Suprapubic skin (tissue), 4 donors: Measurements from ENCODE around the gene RTKN. TPM values are rescaled to one million over a fixed set of nuclear protein-coding genes. Genes with fewer than 3 reads are reported as not detected.

Experiments used
- DNase-seq, 2 donors: peaks; one replicate each; pipeline ENCODE4 v3.0.0-alpha.2; 2019; ENCODE audit warnings: low spot score in 2 of 2
- H3K27ac ChIP-seq: fragments of 200-600 bp; sonication (generic); one replicate; pipeline ENCODE4 v1.5.1; 2019
- H3K27me3 ChIP-seq: fragments of 200-600 bp; sonication (generic); one replicate; pipeline ENCODE4 v1.5.1; 2019
- H3K36me3 ChIP-seq: fragments of 200-600 bp; sonication (generic); one replicate; pipeline ENCODE4 v1.5.1; 2019
- H3K4me1 ChIP-seq: fragments of 200-600 bp; sonication (generic); one replicate; pipeline ENCODE4 v1.5.1; 2019
- H3K4me3 ChIP-seq: fragments of 200-600 bp; sonication (generic); one replicate; pipeline ENCODE4 v1.5.1; 2019; ENCODE audit warnings: mild to moderate bottlenecking
- H3K9me3 ChIP-seq: fragments of 200-600 bp; sonication (generic); one replicate; pipeline ENCODE4 v1.5.1; 2019
- EP300 ChIP-seq: sonication (generic); formaldehyde crosslinking; IDR thresholded peaks from one replicate; pipeline ENCODE4 v1.6.1; 2017; ENCODE audit warnings: antibody characterized with exemption
- POLR2A ChIP-seq, 2 donors: fragments of 450-650 bp; IDR thresholded peaks; one replicate each; pipeline ENCODE4 v1.6.1; 2017; ENCODE audit warnings: antibody characterized with exemption in 2 of 2, mild to moderate bottlenecking in 2 of 2, moderate library complexity in 2 of 2
- POLR2AphosphoS5 ChIP-seq, 3 donors: sonication (generic); formaldehyde crosslinking; IDR thresholded peaks; one replicate each; pipeline ENCODE4 v1.6.1; 2017; ENCODE audit warnings: antibody characterized with exemption in 3 of 3
- WGBS: methylation state at CpG from one replicate; pipeline ENCODE4 v1.1.5; 2018; 5-methylcytosine and 5-hydroxymethylcytosine counted together
- total RNA-seq, 4 donors: library from RNA; depleted of rRNA; stranded (reverse); fragments of >200 nt; gene quantifications; one replicate each; pipeline ENCODE4 v1.1.0, GENCODE V29; 2016
- TF ChIP-seq, protein P1 (sequence below), 2 donors: fragments of 200-600 bp in 1 of 2; fragments of 450-650 bp in 1 of 2; sonication (generic) in 1 of 2; IDR thresholded peaks; one replicate each; pipeline ENCODE4 v1.5.1; 2016 to 2019; ENCODE audit warnings: antibody characterized with exemption in 2 of 2, mild to moderate bottlenecking in 1 of 2, moderate library complexity in 1 of 2

RTKN gene
- total RNA-seq, 4 donors from 2014 or later, result 48.2 to 63.1 (median 56.7) TPM

DNA sequence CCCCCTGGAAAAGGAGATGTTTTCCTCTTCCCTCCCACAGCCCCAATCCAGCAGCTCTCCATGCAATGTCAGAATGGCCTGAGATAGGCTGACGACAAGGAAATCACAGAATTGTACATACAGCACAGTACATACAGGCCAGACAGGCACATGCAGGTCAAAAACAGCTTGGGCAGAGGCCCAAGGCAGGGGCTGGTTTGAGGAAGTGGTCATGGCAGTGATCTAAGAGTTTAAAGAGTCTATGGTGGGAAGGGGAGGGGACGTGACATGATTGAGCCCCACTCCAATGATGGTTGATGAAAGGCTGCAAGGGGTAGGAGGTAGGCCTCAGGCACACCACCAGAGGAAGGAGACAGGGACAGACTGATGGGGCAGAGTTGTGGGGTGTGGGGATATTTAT is 65.9 kb downstream of the RTKN start:
- no peak overlapping the region for H3K4me3 ChIP-seq
- H3K27ac ChIP-seq, result no peak overlapping the region
- TF ChIP-seq EP300 (no peak), POLR2A (IDR thresholded peaks at IDR 0.05) (no peak), POLR2AphosphoS5 (IDR thresholded peaks at IDR 0.05) (no peak)
- TF ChIP-seq, protein P1, sequence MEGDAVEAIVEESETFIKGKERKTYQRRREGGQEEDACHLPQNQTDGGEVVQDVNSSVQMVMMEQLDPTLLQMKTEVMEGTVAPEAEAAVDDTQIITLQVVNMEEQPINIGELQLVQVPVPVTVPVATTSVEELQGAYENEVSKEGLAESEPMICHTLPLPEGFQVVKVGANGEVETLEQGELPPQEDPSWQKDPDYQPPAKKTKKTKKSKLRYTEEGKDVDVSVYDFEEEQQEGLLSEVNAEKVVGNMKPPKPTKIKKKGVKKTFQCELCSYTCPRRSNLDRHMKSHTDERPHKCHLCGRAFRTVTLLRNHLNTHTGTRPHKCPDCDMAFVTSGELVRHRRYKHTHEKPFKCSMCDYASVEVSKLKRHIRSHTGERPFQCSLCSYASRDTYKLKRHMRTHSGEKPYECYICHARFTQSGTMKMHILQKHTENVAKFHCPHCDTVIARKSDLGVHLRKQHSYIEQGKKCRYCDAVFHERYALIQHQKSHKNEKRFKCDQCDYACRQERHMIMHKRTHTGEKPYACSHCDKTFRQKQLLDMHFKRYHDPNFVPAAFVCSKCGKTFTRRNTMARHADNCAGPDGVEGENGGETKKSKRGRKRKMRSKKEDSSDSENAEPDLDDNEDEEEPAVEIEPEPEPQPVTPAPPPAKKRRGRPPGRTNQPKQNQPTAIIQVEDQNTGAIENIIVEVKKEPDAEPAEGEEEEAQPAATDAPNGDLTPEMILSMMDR (IDR thresholded peaks at IDR 0.05), result no peak
- peaks cover 22% of the 10 kb centered on the region for H3K36me3 ChIP-seq
- H3K27me3 ChIP-seq, result no peaks in the 10 kb centered on the region
- no peaks in the 10 kb centered on the region for H3K9me3 ChIP-seq
- peaks cover 35% of the 10 kb centered on the region for H3K4me1 ChIP-seq
- WGBS, result 93% methylated on average over 2 of the region's 2 CpGs
- DNase-seq, result no peak

Other genes starting within 250 kb of the RTKN start
- 10 to 100 TPM; 15.5 to 28.1 (median 17.5) TPM for gene MTHFD2, start 243.3 kb downstream of the RTKN start, total RNA-seq
- gene SLC4A5, start 98.5 kb downstream of the RTKN start, total RNA-seq, result 10 to 100 TPM in 1 of 4 donors, 1 to 10 TPM in 3; 3.2 to 30.4 (median 4.2) TPM
- 100 to 1,000 TPM in 3 of 4 donors, 10 to 100 TPM in 1; 83.4 to 122 (median 105) TPM for gene DCTN1, start 61.6 kb downstream of the RTKN start, total RNA-seq
- 1 to 10 TPM in 3 of 4 donors, under 1 TPM in 1; 0.87 to 2.1 (median 1.4) TPM for gene C2orf81, start 20.3 kb downstream of the RTKN start, total RNA-seq
- 10 to 100 TPM in 2 of 4 donors, 1 to 10 TPM in 2; 5.0 to 12.0 (median 8.5) TPM for gene WDR54, start 20.2 kb downstream of the RTKN start, total RNA-seq
- 10 to 100 TPM; 15.9 to 75.9 (median 36.0) TPM for gene INO80B, start 13.2 kb upstream of the RTKN start, total RNA-seq
- 100 to 1,000 TPM in 1 of 4 donors, 10 to 100 TPM in 3; 40.7 to 121 (median 47.0) TPM for gene WBP1, start 16.5 kb upstream of the RTKN start, total RNA-seq
- gene MOGS, start 23.4 kb upstream of the RTKN start, total RNA-seq, result 10 to 100 TPM; 44.1 to 81.3 (median 50.1) TPM
- 10 to 100 TPM; 13.1 to 36.0 (median 26.7) TPM for gene MRPL53, start 30.7 kb upstream of the RTKN start, total RNA-seq
- 10 to 100 TPM; 10.4 to 31.1 (median 18.7) TPM for gene CCDC142, start 41.1 kb upstream of the RTKN start, total RNA-seq
- gene TTC31, start 41.1 kb upstream of the RTKN start, total RNA-seq, result 10 to 100 TPM; 20.4 to 45.5 (median 27.4) TPM
- 1 to 10 TPM in 1 of 4 donors, not detected in 3; 1.2 TPM for gene LBX2, start 57.7 kb upstream of the RTKN start, total RNA-seq
- 10 to 100 TPM; 15.6 to 77.0 (median 19.7) TPM for gene PCGF1, start 65.8 kb upstream of the RTKN start, total RNA-seq
- under 1 TPM in 1 of 4 donors, not detected in 3; 0.56 TPM for gene TLX2, start 72.5 kb upstream of the RTKN start, total RNA-seq
- gene DQX1, start 84.3 kb upstream of the RTKN start, total RNA-seq, result 10 to 100 TPM in 1 of 4 donors, 1 to 10 TPM in 3; 2.7 to 12.8 (median 6.4) TPM
- 100 to 1,000 TPM; 111 to 170 (median 145) TPM for gene AUP1, start 87.8 kb upstream of the RTKN start, total RNA-seq
- gene HTRA2, start 88.0 kb upstream of the RTKN start, total RNA-seq, result 10 to 100 TPM; 23.7 to 31.2 (median 27.1) TPM
- gene LOXL3, start 112.0 kb upstream of the RTKN start, total RNA-seq, result 1 to 10 TPM in 3 of 4 donors, under 1 TPM in 1; 0.23 to 3.8 (median 1.5) TPM
- gene DOK1, start 112.8 kb upstream of the RTKN start, total RNA-seq, result 10 to 100 TPM in 1 of 4 donors, 1 to 10 TPM in 3; 3.3 to 10.6 (median 5.4) TPM
- 1 to 10 TPM in 1 of 4 donors, not detected in 3; 1.1 TPM for gene M1AP, start 206.4 kb upstream of the RTKN start, total RNA-seq
- gene SEMA4F, start 212.3 kb upstream of the RTKN start, total RNA-seq, result 1 to 10 TPM; 3.5 to 8.2 (median 4.6) TPM